ENCODE results near the gene MT1E.
"Not testable (repeated sequence)": the region's sequence is repeated elsewhere in the genome, so short reads cannot be mapped to it uniquely, and the experiment has no call there.

Gene MT1E

GRCh38 chr16:56614549-56614991, 11.0 kb upstream of the MT1E start:
- no peak overlapping the region for H3K4me3 ChIP-seq (ENCODE audit: insufficient read depth, low read depth, low read length, poor library complexity, severe bottlenecking)
- no peak for DNase-seq
- H3K27me3 ChIP-seq (replicated peaks; ENCODE audit: control insufficient read depth, insufficient read depth, low read length, poor library complexity, severe bottlenecking): no peaks in the 10 kb centered on the region
- peaks cover 21% of the 10 kb centered on the region for H3K4me1 ChIP-seq (ENCODE audit: control insufficient read depth, insufficient read depth, low read length, poor library complexity, severe bottlenecking)
- H3K9me3 ChIP-seq (ENCODE audit: control insufficient read depth, low read length): no peaks in the 10 kb centered on the region
- no peaks in the 10 kb centered on the region for H3K36me3 ChIP-seq (ENCODE audit: control insufficient read depth, insufficient read depth, low read length)
- H3K27ac ChIP-seq (ENCODE audit: insufficient read depth, low read length, poor library complexity, severe bottlenecking): no peak overlapping the region

GRCh38 chr16:56615353-56615752, 10.2 kb upstream of the MT1E start:
- Histone ChIP-seq H3K4me1 (ENCODE audit: control insufficient read depth, insufficient read depth, low read length, poor library complexity, severe bottlenecking) (peaks cover 14% of the 10 kb centered on the region), H3K9me3 (ENCODE audit: control insufficient read depth, low read length) (no peaks in the 10 kb centered on the region), H3K36me3 (ENCODE audit: control insufficient read depth, insufficient read depth, low read length) (no peaks in the 10 kb centered on the region), H3K4me3 (ENCODE audit: insufficient read depth, low read depth, low read length, poor library complexity, severe bottlenecking) (no peak overlapping the region), H3K27ac (ENCODE audit: insufficient read depth, low read length, poor library complexity, severe bottlenecking) (no peak overlapping the region), H3K27me3 (replicated peaks; ENCODE audit: control insufficient read depth, insufficient read depth, low read length, poor library complexity, severe bottlenecking) (no peaks in the 10 kb centered on the region)
- DNase-seq: no peak

- no peak for DNase-seq
- peaks cover 8% of the 10 kb centered on the region for H3K4me1 ChIP-seq (ENCODE audit: control insufficient read depth, insufficient read depth, low read length, poor library complexity, severe bottlenecking)
- H3K27me3 ChIP-seq (replicated peaks; ENCODE audit: control insufficient read depth, insufficient read depth, low read length, poor library complexity, severe bottlenecking): no peaks in the 10 kb centered on the region
- H3K4me3 ChIP-seq (ENCODE audit: insufficient read depth, low read depth, low read length, poor library complexity, severe bottlenecking): peak overlapping the region; percentile 36
- no peak overlapping the region for H3K27ac ChIP-seq (ENCODE audit: insufficient read depth, low read length, poor library complexity, severe bottlenecking)
- no peaks in the 10 kb centered on the region for H3K36me3 ChIP-seq (ENCODE audit: control insufficient read depth, insufficient read depth, low read length)
- H3K9me3 ChIP-seq (ENCODE audit: control insufficient read depth, low read length): no peaks in the 10 kb centered on the region
Observed at GRCh38 chr16:56616608-56617211, 8.9 kb upstream of the MT1E start.

GRCh38 chr16:56617212-56618085, 8.1 kb upstream of the MT1E start:
- DNase-seq: peak in 1 of 3 donors; percentile 25
- Histone ChIP-seq H3K4me3 (ENCODE audit: insufficient read depth, low read depth, low read length, poor library complexity, severe bottlenecking) (peak overlapping the region; percentile 36), H3K36me3 (ENCODE audit: control insufficient read depth, insufficient read depth, low read length) (no peaks in the 10 kb centered on the region), H3K27me3 (replicated peaks; ENCODE audit: control insufficient read depth, insufficient read depth, low read length, poor library complexity, severe bottlenecking) (no peaks in the 10 kb centered on the region), H3K9me3 (ENCODE audit: control insufficient read depth, low read length) (no peaks in the 10 kb centered on the region), H3K27ac (ENCODE audit: insufficient read depth, low read length, poor library complexity, severe bottlenecking) (no peak overlapping the region), H3K4me1 (ENCODE audit: control insufficient read depth, insufficient read depth, low read length, poor library complexity, severe bottlenecking) (peaks cover 8% of the 10 kb centered on the region)

- H3K4me3 ChIP-seq (ENCODE audit: insufficient read depth, low read depth, low read length, poor library complexity, severe bottlenecking): no peak overlapping the region
- H3K27me3 ChIP-seq (replicated peaks; ENCODE audit: control insufficient read depth, insufficient read depth, low read length, poor library complexity, severe bottlenecking): no peaks in the 10 kb centered on the region
Observed at GRCh38 chr16:56618138-56618537, 7.4 kb upstream of the MT1E start.

GRCh38 chr16:56620339-56620897, 5.2 kb upstream of the MT1E start:
- no peaks in the 10 kb centered on the region for H3K27me3 ChIP-seq (replicated peaks; ENCODE audit: control insufficient read depth, insufficient read depth, low read length, poor library complexity, severe bottlenecking)
- no peaks in the 10 kb centered on the region for H3K9me3 ChIP-seq (ENCODE audit: control insufficient read depth, low read length)
- H3K4me1 ChIP-seq (ENCODE audit: control insufficient read depth, insufficient read depth, low read length, poor library complexity, severe bottlenecking): peaks cover 8% of the 10 kb centered on the region
- no peak for DNase-seq
- H3K27ac ChIP-seq (ENCODE audit: insufficient read depth, low read length, poor library complexity, severe bottlenecking): no peak overlapping the region
- no peak overlapping the region for H3K4me3 ChIP-seq (ENCODE audit: insufficient read depth, low read depth, low read length, poor library complexity, severe bottlenecking)
- no peaks in the 10 kb centered on the region for H3K36me3 ChIP-seq (ENCODE audit: control insufficient read depth, insufficient read depth, low read length)

More at GRCh38 chr16:56618138-56618537, 7.4 kb upstream of the MT1E start:
- Histone ChIP-seq H3K9me3 (ENCODE audit: control insufficient read depth, low read length) (no peaks in the 10 kb centered on the region), H3K27ac (ENCODE audit: insufficient read depth, low read length, poor library complexity, severe bottlenecking) (no peak overlapping the region), H3K36me3 (ENCODE audit: control insufficient read depth, insufficient read depth, low read length) (no peaks in the 10 kb centered on the region), H3K4me1 (ENCODE audit: control insufficient read depth, insufficient read depth, low read length, poor library complexity, severe bottlenecking) (peaks cover 8% of the 10 kb centered on the region)
- no peak for DNase-seq

- not testable (repeated sequence) for H3K36me3 ChIP-seq (ENCODE audit: control insufficient read depth, insufficient read depth, low read length); H3K4me3 ChIP-seq (ENCODE audit: insufficient read depth, low read depth, low read length, poor library complexity, severe bottlenecking); H3K27me3 ChIP-seq (replicated peaks; ENCODE audit: control insufficient read depth, insufficient read depth, low read length, poor library complexity, severe bottlenecking); H3K27ac ChIP-seq (ENCODE audit: insufficient read depth, low read length, poor library complexity, severe bottlenecking); DNase-seq; H3K9me3 ChIP-seq (ENCODE audit: control insufficient read depth, low read length)
- peaks cover 15% of the 10 kb centered on the region for H3K4me1 ChIP-seq (ENCODE audit: control insufficient read depth, insufficient read depth, low read length, poor library complexity, severe bottlenecking)
Observed at GRCh38 chr16:56621665-56622445, 3.7 kb upstream of the MT1E start.

- not testable (repeated sequence) for H3K36me3 ChIP-seq (ENCODE audit: control insufficient read depth, insufficient read depth, low read length); H3K27me3 ChIP-seq (replicated peaks; ENCODE audit: control insufficient read depth, insufficient read depth, low read length, poor library complexity, severe bottlenecking); H3K4me3 ChIP-seq (ENCODE audit: insufficient read depth, low read depth, low read length, poor library complexity, severe bottlenecking); H3K4me1 ChIP-seq (ENCODE audit: control insufficient read depth, insufficient read depth, low read length, poor library complexity, severe bottlenecking); H3K9me3 ChIP-seq (ENCODE audit: control insufficient read depth, low read length); H3K27ac ChIP-seq (ENCODE audit: insufficient read depth, low read length, poor library complexity, severe bottlenecking); DNase-seq
Observed at GRCh38 chr16:56623184-56623583, 2.4 kb upstream of the MT1E start.

GRCh38 chr16:56623637-56624036, 1.9 kb upstream of the MT1E start:
- H3K9me3 ChIP-seq (ENCODE audit: control insufficient read depth, low read length): no peaks in the 10 kb centered on the region
- DNase-seq: no peak
- H3K36me3 ChIP-seq (ENCODE audit: control insufficient read depth, insufficient read depth, low read length): no peaks in the 10 kb centered on the region
- H3K4me1 ChIP-seq (ENCODE audit: control insufficient read depth, insufficient read depth, low read length, poor library complexity, severe bottlenecking): peaks cover 7% of the 10 kb centered on the region
- no peak overlapping the region for H3K4me3 ChIP-seq (ENCODE audit: insufficient read depth, low read depth, low read length, poor library complexity, severe bottlenecking)
- no peaks in the 10 kb centered on the region for H3K27me3 ChIP-seq (replicated peaks; ENCODE audit: control insufficient read depth, insufficient read depth, low read length, poor library complexity, severe bottlenecking)
- no peak overlapping the region for H3K27ac ChIP-seq (ENCODE audit: insufficient read depth, low read length, poor library complexity, severe bottlenecking)
